Spleen (tissue), 11 donors: ENCODE measurements around the gene ABCA7. TPM values are rescaled to one million over a fixed set of nuclear protein-coding genes. Genes with fewer than 3 reads are reported as not detected.

Experiments
- DNase-seq: peaks from one replicate; pipeline ENCODE4 v3.0.0-alpha.2; 2020
- H3K27ac ChIP-seq, 8 donors: fragments of 200-600 bp; sonication (generic) in 7 of 8; 1 replicate in 4 of 8; 2 replicates in 4 of 8; pipeline versions ENCODE4 v1.5.0 to v1.8.0; 2016 to 2021; ENCODE audit warnings: inconsistent platforms in 4 of 8, mild to moderate bottlenecking in 4 of 8, moderate library complexity in 1 of 8
- H3K27me3 ChIP-seq, 7 donors: fragments of 200-600 bp; sonication (generic) in 6 of 7; replicated peaks in 1 of 7; 1 replicate in 4 of 7; 2 replicates in 3 of 7; pipeline versions ENCODE4 v1.5.0 to v1.8.0; 2016 to 2021; ENCODE audit warnings: inconsistent platforms in 3 of 7, mild to moderate bottlenecking in 1 of 7
- H3K36me3 ChIP-seq, 6 donors: fragments of 200-600 bp; sonication (generic) in 5 of 6; 1 replicate in 4 of 6; 2 replicates in 2 of 6; pipeline versions ENCODE4 v1.5.0 to v1.8.0; 2016 to 2021; ENCODE audit warnings: inconsistent platforms in 2 of 6
- H3K4me1 ChIP-seq, 6 donors: fragments of 200-600 bp; sonication (generic) in 5 of 6; 1 replicate in 3 of 6; 2 replicates in 3 of 6; pipeline versions ENCODE4 v1.5.0 to v1.8.0; 2016 to 2021; ENCODE audit warnings: inconsistent platforms in 3 of 6
- H3K4me3 ChIP-seq, 8 donors: fragments of 200-600 bp; sonication (generic) in 7 of 8; 1 replicate in 4 of 8; 2 replicates in 4 of 8; pipeline versions ENCODE4 v1.5.0 to v1.8.0; 2016 to 2021; ENCODE audit warnings: inconsistent platforms in 4 of 8, mild to moderate bottlenecking in 4 of 8, moderate library complexity in 2 of 8
- H3K9me3 ChIP-seq, 8 donors: fragments of 200-600 bp; sonication (generic) in 7 of 8; 1 replicate in 4 of 8; 2 replicates in 4 of 8; pipeline versions ENCODE4 v1.5.0 to v1.8.0; 2016 to 2021; ENCODE audit warnings: inconsistent platforms in 4 of 8
- POLR2A ChIP-seq, 3 donors: fragments of 450-650 bp; IDR thresholded peaks; one replicate each; pipeline ENCODE4 v1.5.1; 2017; ENCODE audit warnings: antibody characterized with exemption in 3 of 3, mild to moderate bottlenecking in 1 of 3
- POLR2AphosphoS5 ChIP-seq, 3 donors: sonication (generic); formaldehyde crosslinking; IDR thresholded peaks; one replicate each; pipeline ENCODE4 v1.5.1; 2017; ENCODE audit warnings: antibody characterized with exemption in 3 of 3
- WGBS, 5 donors: extraction: QIAGEN DNeasy Blood & Tissue Kit in 3 of 5; methylation state at CpG; one replicate each; pipeline versions ENCODE4 v1.1.5 to v1.1.7; 2013 to 2018; 5-methylcytosine and 5-hydroxymethylcytosine counted together
- intact Hi-C: fragments of 100-400 bp; cut with DNase I; formaldehyde crosslinking; loops from one replicate; pipeline ENCODE4 v1.15.0; 2023; ENCODE audit warnings: low total_unique reads
- polyA plus RNA-seq, 3 donors: library from polyadenylated mRNA; stranded (reverse); fragments of 200-250 nt; gene quantifications; one replicate each; pipeline ENCODE4 v1.2.1, GENCODE V29; 2013
- total RNA-seq, 7 donors: library from RNA; depleted of rRNA in 3 of 7; stranded (reverse); fragments of >200 nt in 3 of 7; fragmentation: NEBNext Ultra II Directional in 4 of 7; extraction: Animal tissue kit (Norgen Biotek cat#: 25700) in 4 of 7; gene quantifications; one replicate each; pipeline versions ENCODE4 v1.1.0 to v1.2.1, GENCODE V29; 2016 to 2021
- TF ChIP-seq, protein P1 (sequence below), 11 experiments: fragments of 200-600 bp in 7 of 11; fragments of 450-650 bp in 4 of 11; sonication (generic) in 4 of 11; IDR thresholded peaks in 8 of 11; conservative IDR thresholded peaks in 3 of 11; 1 replicate in 7 of 11; 2 replicates in 4 of 11; pipeline versions ENCODE4 v1.4.0 to v1.8.0; 2016 to 2021; ENCODE audit warnings: antibody characterized with exemption in 11 of 11, inconsistent platforms in 4 of 11, mild to moderate bottlenecking in 1 of 11
- donor health status: healthy with polysubstance abuse.
- donor health status: DM: no; HTN: no; CAD: no; lungs with moderate emphysema.
- donor health status: DM: no; HTN: no; CAD: no.
- donor health status: Bipolar disorder and iron deficiency.
- donor health status: healthy.
- donor health status: DM: no; HTN: no; CAD: no.
- donor health status: DM: yes; HTN: yes; CAD: no.

ABCA7 gene
- total and polyA plus RNA-seq, 10 donors, result 64.6 to 197 (median 102) TPM

DNA sequence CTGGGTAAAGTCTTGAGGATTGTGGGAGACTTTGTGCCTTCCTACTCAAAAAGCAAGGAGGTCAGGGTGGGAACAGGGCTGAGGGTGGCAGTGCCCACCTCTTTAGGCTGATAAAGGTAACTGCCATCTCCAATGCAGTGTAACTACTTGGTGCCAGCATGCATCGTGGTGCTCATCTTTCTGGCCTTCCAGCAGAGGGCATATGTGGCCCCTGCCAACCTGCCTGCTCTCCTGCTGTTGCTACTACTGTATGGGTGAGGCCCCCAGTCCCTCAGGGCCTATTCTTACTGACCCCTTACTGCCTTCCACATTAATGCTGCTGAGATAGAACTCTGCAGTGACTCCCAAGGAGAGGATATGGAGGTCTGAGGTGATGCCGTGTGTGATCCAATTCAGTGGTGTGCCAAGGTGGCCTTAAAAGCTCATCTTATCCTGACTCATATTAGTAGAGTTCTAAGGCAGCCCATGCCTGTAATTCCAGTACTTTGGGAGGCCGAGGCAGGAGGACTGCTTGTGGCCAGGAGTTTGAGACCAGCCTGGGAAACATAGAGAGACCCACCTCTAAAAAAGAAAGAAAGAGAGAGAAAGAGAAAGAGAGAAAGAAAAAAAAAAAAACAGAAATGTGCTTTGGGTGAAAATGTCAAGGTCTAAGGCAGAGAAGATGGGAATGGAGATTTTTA, 17.4 kb downstream of the ABCA7 start:
- TF ChIP-seq, protein P1, sequence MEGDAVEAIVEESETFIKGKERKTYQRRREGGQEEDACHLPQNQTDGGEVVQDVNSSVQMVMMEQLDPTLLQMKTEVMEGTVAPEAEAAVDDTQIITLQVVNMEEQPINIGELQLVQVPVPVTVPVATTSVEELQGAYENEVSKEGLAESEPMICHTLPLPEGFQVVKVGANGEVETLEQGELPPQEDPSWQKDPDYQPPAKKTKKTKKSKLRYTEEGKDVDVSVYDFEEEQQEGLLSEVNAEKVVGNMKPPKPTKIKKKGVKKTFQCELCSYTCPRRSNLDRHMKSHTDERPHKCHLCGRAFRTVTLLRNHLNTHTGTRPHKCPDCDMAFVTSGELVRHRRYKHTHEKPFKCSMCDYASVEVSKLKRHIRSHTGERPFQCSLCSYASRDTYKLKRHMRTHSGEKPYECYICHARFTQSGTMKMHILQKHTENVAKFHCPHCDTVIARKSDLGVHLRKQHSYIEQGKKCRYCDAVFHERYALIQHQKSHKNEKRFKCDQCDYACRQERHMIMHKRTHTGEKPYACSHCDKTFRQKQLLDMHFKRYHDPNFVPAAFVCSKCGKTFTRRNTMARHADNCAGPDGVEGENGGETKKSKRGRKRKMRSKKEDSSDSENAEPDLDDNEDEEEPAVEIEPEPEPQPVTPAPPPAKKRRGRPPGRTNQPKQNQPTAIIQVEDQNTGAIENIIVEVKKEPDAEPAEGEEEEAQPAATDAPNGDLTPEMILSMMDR (IDR thresholded peaks at IDR 0.05 in 8 of 11, conservative IDR thresholded peaks at IDR 0.05 in 3 of 11), result peak in 7 of 11 experiments; percentile 33 to 54 (median 44)
- TF ChIP-seq POLR2AphosphoS5 (IDR thresholded peaks at IDR 0.05), result peak in 1 of 3 donors; percentile 62
- TF ChIP-seq POLR2A (IDR thresholded peaks at IDR 0.05), result no peak
- WGBS, 5 donors, result 33 to 51% (median 49%) methylated on average over 3 of the region's 3 CpGs
- intact Hi-C loops, result no loop called here
- H3K27ac ChIP-seq, result peak overlapping the region in 5 of 8 donors; percentile 24 to 59 (median 44)
- peaks cover 0 to 13% (median 4%) of the 10 kb centered on the region in 6 donors for H3K4me1 ChIP-seq
- H3K9me3 ChIP-seq, result peaks cover 17 to 57% (median 42%) of the 10 kb centered on the region in 8 donors
- no peak overlapping the region for H3K4me3 ChIP-seq
- peaks cover 2 to 77% (median 45%) of the 10 kb centered on the region in 6 donors for H3K36me3 ChIP-seq
- H3K27me3 ChIP-seq, result no peaks in the 10 kb centered on the region
- peak; percentile 78 for DNase-seq

DNA sequence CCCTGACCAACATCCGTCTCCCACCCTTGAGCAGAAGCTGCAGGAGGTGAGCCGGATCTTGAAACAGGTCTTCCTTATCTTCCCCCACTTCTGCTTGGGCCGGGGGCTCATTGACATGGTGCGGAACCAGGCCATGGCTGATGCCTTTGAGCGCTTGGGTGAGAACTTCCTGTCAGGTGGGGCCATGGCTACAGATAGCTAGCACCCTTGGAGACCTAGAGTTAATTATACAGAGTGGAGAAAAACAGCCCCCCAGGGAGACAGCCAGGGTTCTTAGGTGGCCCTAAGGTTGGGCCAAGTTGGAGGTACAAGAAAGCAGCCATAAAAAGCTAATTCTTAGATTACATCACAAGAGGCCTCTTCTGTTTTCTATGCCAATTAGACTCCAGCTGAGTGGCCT, 18.2 kb downstream of the ABCA7 start:
- peaks cover 17 to 57% (median 42%) of the 10 kb centered on the region in 8 donors for H3K9me3 ChIP-seq
- no peaks in the 10 kb centered on the region for H3K27me3 ChIP-seq
- DNase-seq, result no peak
- TF ChIP-seq POLR2AphosphoS5 (IDR thresholded peaks at IDR 0.05), result no peak
- TF ChIP-seq POLR2A (IDR thresholded peaks at IDR 0.05), result no peak
- TF ChIP-seq, protein P1 (IDR thresholded peaks at IDR 0.05 in 8 of 11, conservative IDR thresholded peaks at IDR 0.05 in 3 of 11), result no peak
- H3K36me3 ChIP-seq, result peaks cover 2 to 73% (median 45%) of the 10 kb centered on the region in 6 donors
- H3K4me3 ChIP-seq, result no peak overlapping the region
- intact Hi-C loops, result no loop called here
- 66 to 90% (median 79%) methylated on average over 3 to 5 of the region's 5 CpGs for WGBS, 5 donors
- H3K4me1 ChIP-seq, result peaks cover 0 to 13% (median 4%) of the 10 kb centered on the region in 6 donors
- peak overlapping the region in 5 of 8 donors; percentile 24 to 59 (median 44) for H3K27ac ChIP-seq

DNA sequence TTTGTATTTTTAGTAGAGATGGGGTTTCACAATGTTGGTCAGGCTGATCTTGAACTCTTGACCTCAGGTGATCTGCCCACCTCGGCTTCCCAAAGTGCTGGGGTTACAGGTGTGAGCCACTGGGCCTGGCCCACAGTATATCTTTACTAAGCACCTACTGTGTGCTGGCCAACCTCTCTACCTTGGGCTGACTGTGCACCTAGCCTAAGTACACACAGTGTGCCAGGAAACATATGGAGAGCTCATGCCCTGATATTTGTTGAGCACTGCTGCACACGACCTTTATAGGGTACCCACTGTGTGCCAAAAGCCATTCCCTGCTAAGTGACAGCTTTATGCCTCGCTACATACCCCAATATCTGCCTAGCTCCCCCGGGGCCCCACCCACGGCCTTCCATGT, 20.8 kb downstream of the ABCA7 start:
- H3K9me3 ChIP-seq, result peaks cover 17 to 46% (median 41%) of the 10 kb centered on the region in 8 donors
- intact Hi-C loops, result no loop called here
- H3K4me3 ChIP-seq, result no peak overlapping the region
- TF ChIP-seq POLR2A (IDR thresholded peaks at IDR 0.05) (no peak), POLR2AphosphoS5 (IDR thresholded peaks at IDR 0.05) (no peak)
- TF ChIP-seq, protein P1 (IDR thresholded peaks at IDR 0.05 in 8 of 11, conservative IDR thresholded peaks at IDR 0.05 in 3 of 11), result no peak
- H3K27me3 ChIP-seq, result no peaks in the 10 kb centered on the region
- H3K36me3 ChIP-seq, result peaks cover 2 to 49% (median 27%) of the 10 kb centered on the region in 6 donors
- DNase-seq, result peak; percentile 67
- peaks cover 11 to 37% (median 25%) of the 10 kb centered on the region in 6 donors for H3K4me1 ChIP-seq
- H3K27ac ChIP-seq, result no peak overlapping the region
- 82 to 92% (median 86%) methylated on average over 2 to 5 of the region's 5 CpGs for WGBS, 5 donors

DNA sequence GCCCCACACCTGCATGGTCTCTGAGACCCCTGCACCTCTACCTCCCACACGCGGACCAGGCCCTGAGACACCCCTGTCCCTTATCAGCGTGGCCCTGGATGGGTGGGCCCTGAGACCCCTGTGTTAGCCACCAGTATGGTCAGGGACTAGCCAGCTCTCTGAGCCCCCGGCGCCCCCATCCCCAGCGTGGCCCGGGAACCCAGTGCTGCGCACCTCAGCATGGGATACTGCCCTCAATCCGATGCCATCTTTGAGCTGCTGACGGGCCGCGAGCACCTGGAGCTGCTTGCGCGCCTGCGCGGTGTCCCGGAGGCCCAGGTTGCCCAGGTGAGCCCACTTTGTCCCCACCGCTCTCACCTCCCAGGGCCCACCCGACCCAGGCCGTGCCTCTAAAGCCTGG, 22.1 kb downstream of the ABCA7 start:
- Histone ChIP-seq H3K27me3 (peaks cover 0 to 5% (median 0%) of the 10 kb centered on the region in 7 donors), H3K27ac (no peak overlapping the region), H3K9me3 (peaks cover 13 to 33% (median 28%) of the 10 kb centered on the region in 8 donors), H3K36me3 (peaks cover 2 to 36% (median 14%) of the 10 kb centered on the region in 6 donors), H3K4me3 (no peak overlapping the region), H3K4me1 (peaks cover 22 to 50% (median 38%) of the 10 kb centered on the region in 6 donors)
- peak; percentile 78 for DNase-seq
- WGBS, 5 donors, result 93 to 98% (median 96%) methylated on average over 19 to 20 of the region's 20 CpGs
- TF ChIP-seq POLR2AphosphoS5 (IDR thresholded peaks at IDR 0.05), result peak in 1 of 3 donors; percentile 39
- TF ChIP-seq, protein P1 (IDR thresholded peaks at IDR 0.05 in 8 of 11, conservative IDR thresholded peaks at IDR 0.05 in 3 of 11), result no peak
- intact Hi-C loops, result no loop called here
